GM21360 (cell line): ENCODE data around the gene RMDN3.

Experiments used
- ATAC-seq: cut with Tn5 transposase; IDR thresholded peaks from one replicate; pipeline ENCODE4 v1.9.1; 2021; ENCODE audit warnings: mild to moderate bottlenecking, moderate library complexity; ENCODE audit not compliant: unreplicated experiment

The RMDN3 gene

GRCh38 chr15:40694688-40695468, 60.2 kb downstream of the RMDN3 start, which contains the start of gene RAD51:
TSS of gene RAD51 (plus strand) at chr15:40695174. CDS start at chr15:40698759, 3,585 bp downstream.
- peak; percentile 77 for ATAC-seq

GRCh38 chr15:40693904-40694687, 61.0 kb downstream of the RMDN3 start:
- no peak for ATAC-seq

- ATAC-seq = no peak
Measured at GRCh38 chr15:40691737-40692136, 63.3 kb downstream of the RMDN3 start.

- no peak for ATAC-seq
Measured at GRCh38 chr15:40688932-40689799, 65.9 kb downstream of the RMDN3 start.
